T-cell (primary cell): Measurements from ENCODE around the gene CCR7. TPM values are rescaled to one million over a fixed set of nuclear protein-coding genes. Genes with fewer than 3 reads are reported as not detected.
"Not testable (repeated sequence)": the region's sequence is repeated elsewhere in the genome, so short reads cannot be mapped to it uniquely, and the experiment has no call there.

Experiments
- ATAC-seq, 4 experiments: fragments of 200-7000 bp in 3 of 4; fragments of 150-1000 bp in 1 of 4; cut with Tn5 transposase; replicated peaks in 1 of 4; 1 replicate in 3 of 4; 2 replicates in 1 of 4; pipeline ENCODE4 v1.10.0; 2021; ENCODE audit warnings: moderate library complexity in 3 of 4, mild to moderate bottlenecking in 2 of 4, moderate number of reproducible peaks in 1 of 4
- CTCF ChIA-PET, 2 donors: fragments of 300-600 bp; sonication (Branson Sonifier 250); formaldehyde crosslinking; loops; one replicate each; lab custom pipeline; 2022; ENCODE audit warnings: antibody characterized with exemption in 2 of 2; lab: Charles Lee
- POLR2A ChIA-PET, 2 donors: fragments of 300-600 bp; sonication (Branson Sonifier 250); formaldehyde crosslinking; loops; one replicate each; lab custom pipeline; 2022; ENCODE audit warnings: antibody characterized with exemption in 2 of 2; lab: Charles Lee
- DNase-seq, 35 experiments: peaks; one replicate each; pipeline versions ENCODE4 v3.0.0 to v3.0.0-alpha.2; 2013 to 2023
- H3K27ac ChIP-seq: one replicate; pipeline ENCODE4 v1.5.1; 2013; ENCODE audit warnings: low read length
- H3K27me3 ChIP-seq, 2 experiments: replicated peaks in 1 of 2; 1 replicate in 1 of 2; 2 replicates in 1 of 2; pipeline versions ENCODE4 v1.6.1 to v1.7.0; 2013; ENCODE audit warnings: low read length in 1 of 2, mixed read lengths in 1 of 2; ENCODE audit not compliant: control insufficient read depth in 2 of 2, insufficient read depth in 2 of 2; ENCODE audit errors: extremely low read depth in 1 of 2
- H3K36me3 ChIP-seq, 2 donors: 1 replicate in 1 of 2; 2 replicates in 1 of 2; pipeline versions ENCODE4 v1.6.1 to v1.7.0; 2013; ENCODE audit warnings: low read length in 1 of 2; ENCODE audit not compliant: control insufficient read depth in 2 of 2, insufficient read depth in 1 of 2; ENCODE audit errors: extremely low read depth in 1 of 2
- H3K4me1 ChIP-seq, 2 experiments: 1 replicate in 1 of 2; 2 replicates in 1 of 2; pipeline versions ENCODE4 v1.6.1 to v1.7.0; 2013; ENCODE audit warnings: low read length in 2 of 2, mixed read lengths in 1 of 2; ENCODE audit not compliant: insufficient read depth in 2 of 2, control insufficient read depth in 1 of 2; ENCODE audit errors: extremely low read depth in 1 of 2
- H3K4me3 ChIP-seq, 2 donors: 1 replicate in 1 of 2; 2 replicates in 1 of 2; pipeline versions ENCODE4 v1.5.1 to v1.7.0; 2013; ENCODE audit warnings: mild to moderate bottlenecking in 2 of 2, low read length in 1 of 2, moderate library complexity in 1 of 2; ENCODE audit not compliant: control insufficient read depth in 1 of 2; ENCODE audit errors: extremely low read depth in 1 of 2
- H3K9me3 ChIP-seq: 2 replicates; pipeline ENCODE4 v1.7.0; 2013
- H3K27ac Mint-ChIP-seq, 2 donors: one replicate each; pipeline ENCODE4 v1.8.0; 2020 to 2021; ENCODE audit warnings: mild to moderate bottlenecking in 2 of 2, mixed read lengths in 2 of 2
- H3K27me3 Mint-ChIP-seq, 2 donors: one replicate each; pipeline ENCODE4 v1.8.0; 2021 to 2022; ENCODE audit warnings: mixed read lengths in 2 of 2
- H3K36me3 Mint-ChIP-seq: one replicate; pipeline ENCODE4 v1.8.0; 2021; ENCODE audit warnings: mixed read lengths
- H3K4me1 Mint-ChIP-seq, 3 donors: one replicate each; pipeline ENCODE4 v1.8.0; 2020 to 2022; ENCODE audit warnings: mixed read lengths in 3 of 3, mild to moderate bottlenecking in 1 of 3
- H3K4me3 Mint-ChIP-seq, 3 donors: one replicate each; pipeline ENCODE4 v1.8.0; 2020 to 2022; ENCODE audit warnings: mild to moderate bottlenecking in 3 of 3, mixed read lengths in 3 of 3, moderate library complexity in 3 of 3
- H3K9me3 Mint-ChIP-seq, 3 donors: one replicate each; pipeline ENCODE4 v1.8.0; 2020 to 2022; ENCODE audit warnings: mixed read lengths in 3 of 3
- WGBS: methylation state at CpG from one replicate; pipeline ENCODE4 v1.1.5; 2013; ENCODE audit warnings: missing lambda C conversion rate; ENCODE audit not compliant: insufficient coverage; 5-methylcytosine and 5-hydroxymethylcytosine counted together
- total RNA-seq, 35 experiments: library from RNA in 6 of 35; stranded (reverse) in 6 of 35; fragments of 120-200 nt in 1 of 35; gene quantifications; one replicate each; pipeline versions ENCODE4 v1.2.1 to v1.2.4 and lab custom pipeline; 2013 to 2026

Gene CCR7
- total RNA-seq, 5 donors from 2014 or later (not counting 1 experiment from before 2014, with no cell fraction given), result 173 to 438 (median 340) TPM

GRCh38 chr17:40590742-40591141 lies 25.5 kb upstream of the CCR7 start:
- Mint-ChIP-seq H3K27me3 (no peaks in the 10 kb centered on the region), H3K4me1 (peaks cover 70 to 80% (median 78%) of the 10 kb centered on the region in 3 donors), H3K36me3 (peaks cover 5% of the 10 kb centered on the region), H3K4me3 (no peak overlapping the region), H3K27ac (peak overlapping the region; percentile 53 to 67), H3K9me3 (peaks cover 3 to 14% (median 4%) of the 10 kb centered on the region in 3 donors)
- CTCF ChIA-PET, result interaction anchor here in 1 of 2 donors (0.6 kb wide), 1 partner anchor 15 kb away, joined by 3 read pairs; no protein-coding TSS in a partner anchor
- no peak for DNase-seq
- Histone ChIP-seq H3K4me3 (no peak overlapping the region), H3K27me3 (no peaks in the 10 kb centered on the region), H3K27ac (no peak overlapping the region), H3K9me3 (no peaks in the 10 kb centered on the region), H3K4me1 (peaks cover 21 to 24% of the 10 kb centered on the region in 2 experiments), H3K36me3 (no peaks in the 10 kb centered on the region)
- POLR2A ChIA-PET, result interaction anchor here in 1 of 2 donors (0.6 to 0.7 kb wide), 2 partner anchors 22 to 379 kb away, joined by 5 to 6 read pairs; no protein-coding TSS in a partner anchor
- 100% methylated on average over 1 of the region's 3 CpGs for WGBS
- ATAC-seq, result no peak

GRCh38 chr17:40588552-40588951 lies 23.3 kb upstream of the CCR7 start:
- H3K4me1 ChIP-seq, result peaks cover 19 to 20% of the 10 kb centered on the region in 2 experiments
- H3K27me3 ChIP-seq, result no peaks in the 10 kb centered on the region
- no peaks in the 10 kb centered on the region for H3K9me3 ChIP-seq
- ATAC-seq (peak in 3 of 4 experiments; percentile 16 to 64 (median 33)), DNase-seq (peak in 1 of 35 experiments; percentile 60)
- WGBS, result 60% methylated on average over 1 of the region's 2 CpGs
- ChIA-PET CTCF (interaction anchor here in 1 of 2 donors (1.2 kb wide), 1 partner anchor 27 kb away, joined by 3 read pairs; no protein-coding TSS in a partner anchor), POLR2A (interaction anchor here (1.1 to 1.3 kb wide), 2 partner anchors 16 to 19 kb away, joined by 5 read pairs; no protein-coding TSS in a partner anchor)
- Mint-ChIP-seq H3K27ac (peak overlapping the region; percentile 91 to 97), H3K36me3 (peaks cover 20% of the 10 kb centered on the region), H3K4me1 (peaks cover 78 to 82% (median 79%) of the 10 kb centered on the region in 3 donors), H3K4me3 (peak overlapping the region; percentile 26 to 74 (median 49)), H3K9me3 (peaks cover 5 to 23% (median 12%) of the 10 kb centered on the region in 3 donors), H3K27me3 (no peaks in the 10 kb centered on the region)
- no peaks in the 10 kb centered on the region for H3K36me3 ChIP-seq
- H3K4me3 ChIP-seq, result no peak overlapping the region
- H3K27ac ChIP-seq, result no peak overlapping the region

GRCh38 chr17:40586264-40586663 lies 21.0 kb upstream of the CCR7 start:
- ATAC-seq, H3K27me3 Mint-ChIP-seq, H3K4me3 ChIP-seq, H3K36me3 ChIP-seq, CTCF ChIA-PET, DNase-seq, H3K9me3 ChIP-seq, H3K27me3 ChIP-seq: not testable (repeated sequence)
- H3K27ac Mint-ChIP-seq, result peak overlapping the region; percentile 91 to 97
- WGBS, result no CpG with 5 or more reads among the region's 3 CpGs
- POLR2A ChIA-PET, result interaction anchor here in 1 of 2 donors (1.1 kb wide), 1 partner anchor 27 kb away, joined by 3 read pairs; no protein-coding TSS in a partner anchor
- peaks cover 96 to 98% (median 97%) of the 10 kb centered on the region in 3 donors for H3K4me1 Mint-ChIP-seq
- H3K27ac ChIP-seq, result peak overlapping the region; percentile 28
- peaks cover 35 to 39% of the 10 kb centered on the region in 2 experiments for H3K4me1 ChIP-seq
- peaks cover 21% of the 10 kb centered on the region for H3K36me3 Mint-ChIP-seq
- peaks cover 5 to 23% (median 12%) of the 10 kb centered on the region in 3 donors for H3K9me3 Mint-ChIP-seq
- H3K4me3 Mint-ChIP-seq, result peak overlapping the region; percentile 28 to 74 (median 41)

- DNase-seq, H3K9me3 ChIP-seq, H3K4me3 ChIP-seq, H3K27ac ChIP-seq, H3K27me3 Mint-ChIP-seq, CTCF ChIA-PET, H3K27me3 ChIP-seq, H3K36me3 ChIP-seq, ATAC-seq: not testable (repeated sequence)
- peaks cover 5 to 23% (median 10%) of the 10 kb centered on the region in 3 donors for H3K9me3 Mint-ChIP-seq
- H3K4me3 Mint-ChIP-seq, result peak overlapping the region in 1 of 3 donors; percentile 74
- WGBS, result no CpG with 5 or more reads among the region's 2 CpGs
- H3K4me1 ChIP-seq, result peaks cover 41 to 48% of the 10 kb centered on the region in 2 experiments
- H3K27ac Mint-ChIP-seq, result peak overlapping the region; percentile 91 to 97
- H3K36me3 Mint-ChIP-seq, result peaks cover 21% of the 10 kb centered on the region
- POLR2A ChIA-PET, result interaction anchor here in 1 of 2 donors (0.7 to 1.1 kb wide), 2 partner anchors 10 to 22 kb away, joined by 3 read pairs; no protein-coding TSS in a partner anchor
- H3K4me1 Mint-ChIP-seq, result peaks cover 94 to 98% (median 96%) of the 10 kb centered on the region in 3 donors
Measured at GRCh38 chr17:40584950-40585349, 19.7 kb upstream of the CCR7 start.

- H3K4me3 Mint-ChIP-seq, result peak overlapping the region; percentile 63 to 78 (median 71)
- H3K27me3 ChIP-seq, result no peaks in the 10 kb centered on the region
- peak in 34 of 35 experiments; percentile 57 to 91 (median 79) for DNase-seq
- H3K36me3 Mint-ChIP-seq, result peaks cover 17% of the 10 kb centered on the region
- H3K9me3 ChIP-seq, result no peaks in the 10 kb centered on the region
- H3K36me3 ChIP-seq, result no peaks in the 10 kb centered on the region
- H3K4me3 ChIP-seq, result peak overlapping the region; percentile 8 to 45
- peak overlapping the region; percentile 77 for H3K27ac ChIP-seq
- H3K27me3 Mint-ChIP-seq, result no peaks in the 10 kb centered on the region
- peak overlapping the region; percentile 93 to 96 for H3K27ac Mint-ChIP-seq
- H3K9me3 Mint-ChIP-seq, result peaks cover 5 to 19% (median 8%) of the 10 kb centered on the region in 3 donors
- peaks cover 34 to 48% of the 10 kb centered on the region in 2 experiments for H3K4me1 ChIP-seq
- ChIA-PET CTCF (interaction anchor here in 1 of 2 donors (0.6 to 1.6 kb wide), 3 partner anchors 15 to 33 kb away, joined by 3 to 6 read pairs (median 5); no protein-coding TSS in a partner anchor), POLR2A (interaction anchor here (0.6 to 1.7 kb wide), 4 partner anchors 14 to 43 kb away, joined by 3 to 8 read pairs (median 3); no protein-coding TSS in a partner anchor)
- 0% methylated on average over 8 of the region's 11 CpGs for WGBS
- ATAC-seq, result peak; percentile 87 to 97 (median 92)
- peaks cover 94 to 96% (median 95%) of the 10 kb centered on the region in 3 donors for H3K4me1 Mint-ChIP-seq
Measured at GRCh38 chr17:40582328-40582901, 17.1 kb upstream of the CCR7 start.

- no peaks in the 10 kb centered on the region for H3K36me3 ChIP-seq
- no peak overlapping the region for H3K27ac ChIP-seq
- POLR2A ChIA-PET, result no interaction called here
- H3K4me3 ChIP-seq, result no peak overlapping the region
- DNase-seq, result no peak
- CTCF ChIA-PET, result interaction anchor here in 1 of 2 donors (0.6 kb wide), 1 partner anchor 48 kb away, joined by 3 read pairs; no protein-coding TSS in a partner anchor
- H3K27me3 Mint-ChIP-seq, result no peaks in the 10 kb centered on the region
- no peaks in the 10 kb centered on the region for H3K9me3 ChIP-seq
- no peaks in the 10 kb centered on the region for H3K27me3 ChIP-seq
- peaks cover 43 to 65% of the 10 kb centered on the region in 2 experiments for H3K4me1 ChIP-seq
- peaks cover 17% of the 10 kb centered on the region for H3K36me3 Mint-ChIP-seq
- peak overlapping the region; percentile 87 to 96 for H3K27ac Mint-ChIP-seq
- H3K4me1 Mint-ChIP-seq, result peaks cover 91 to 94% (median 91%) of the 10 kb centered on the region in 3 donors
- no peak for ATAC-seq
- H3K4me3 Mint-ChIP-seq, result peak overlapping the region in 2 of 3 donors; percentile 21 to 36
- peaks cover 2 to 11% (median 8%) of the 10 kb centered on the region in 3 donors for H3K9me3 Mint-ChIP-seq
Measured at GRCh38 chr17:40580140-40580539, 14.9 kb upstream of the CCR7 start.
